KOPT-K1 (cell line): ENCODE results near the gene PDK2.

Experiments
- H3K27ac ChIP-seq: fragments of 200-600 bp; sonication (generic); 2 replicates; pipeline ENCODE4 v1.5.1; 2016; ENCODE audit warnings: antibody characterized with exemption, mild to moderate bottlenecking, low read depth, low read length; ENCODE audit not compliant: poor library complexity, severe bottlenecking
- H3K36me3 ChIP-seq: fragments of 200-600 bp; sonication (generic); 2 replicates; pipeline ENCODE4 v1.5.1; 2017; ENCODE audit warnings: antibody characterized with exemption, mild to moderate bottlenecking, low read length, moderate library complexity; ENCODE audit not compliant: insufficient read depth
- H3K9me3 ChIP-seq: fragments of 200-600 bp; sonication (generic); 2 replicates; pipeline ENCODE4 v1.5.1; 2017; ENCODE audit warnings: antibody characterized with exemption, low read length, mild to moderate bottlenecking; ENCODE audit not compliant: insufficient read depth, poor library complexity, severe bottlenecking

Gene PDK2

DNA sequence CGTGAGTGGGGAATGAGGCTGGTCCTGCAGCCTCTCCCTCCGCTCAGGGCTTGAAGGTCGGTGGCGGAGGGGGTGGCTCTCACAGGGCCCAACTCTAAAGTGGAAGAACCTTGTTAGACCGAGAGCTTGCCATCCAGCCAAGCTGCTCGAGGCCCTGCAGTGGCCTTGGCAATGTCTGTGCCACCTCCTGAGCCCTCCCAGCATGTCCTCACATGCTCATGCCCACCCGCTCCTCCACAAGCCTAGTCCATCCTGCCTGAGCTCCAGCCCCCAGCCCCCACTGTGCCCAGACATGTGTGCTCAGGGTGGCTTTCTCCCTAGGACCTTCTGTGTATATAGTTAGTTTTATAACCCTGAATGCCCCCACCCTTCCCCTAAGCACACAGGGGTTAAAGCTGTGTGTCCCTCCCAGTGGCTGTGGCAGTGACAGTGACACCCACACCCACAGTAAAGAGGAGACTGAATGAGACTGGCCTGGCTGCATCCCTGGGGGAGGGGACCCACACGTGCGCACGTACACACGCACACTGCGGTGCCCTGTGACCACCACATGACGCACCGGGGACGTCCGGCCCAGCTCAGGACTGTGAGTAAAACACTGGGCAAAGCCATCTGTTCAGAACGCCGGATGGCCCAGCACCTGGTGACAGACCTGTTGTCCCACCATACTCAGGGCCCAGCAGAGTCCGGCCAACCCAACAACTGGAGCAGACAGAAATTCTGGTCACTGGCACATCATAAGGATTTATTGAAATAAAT is 15.6 kb downstream of the PDK2 start:
- no peak overlapping the region for H3K27ac ChIP-seq
- no peaks in the 10 kb centered on the region for H3K9me3 ChIP-seq
- H3K36me3 ChIP-seq = no peaks in the 10 kb centered on the region

DNA sequence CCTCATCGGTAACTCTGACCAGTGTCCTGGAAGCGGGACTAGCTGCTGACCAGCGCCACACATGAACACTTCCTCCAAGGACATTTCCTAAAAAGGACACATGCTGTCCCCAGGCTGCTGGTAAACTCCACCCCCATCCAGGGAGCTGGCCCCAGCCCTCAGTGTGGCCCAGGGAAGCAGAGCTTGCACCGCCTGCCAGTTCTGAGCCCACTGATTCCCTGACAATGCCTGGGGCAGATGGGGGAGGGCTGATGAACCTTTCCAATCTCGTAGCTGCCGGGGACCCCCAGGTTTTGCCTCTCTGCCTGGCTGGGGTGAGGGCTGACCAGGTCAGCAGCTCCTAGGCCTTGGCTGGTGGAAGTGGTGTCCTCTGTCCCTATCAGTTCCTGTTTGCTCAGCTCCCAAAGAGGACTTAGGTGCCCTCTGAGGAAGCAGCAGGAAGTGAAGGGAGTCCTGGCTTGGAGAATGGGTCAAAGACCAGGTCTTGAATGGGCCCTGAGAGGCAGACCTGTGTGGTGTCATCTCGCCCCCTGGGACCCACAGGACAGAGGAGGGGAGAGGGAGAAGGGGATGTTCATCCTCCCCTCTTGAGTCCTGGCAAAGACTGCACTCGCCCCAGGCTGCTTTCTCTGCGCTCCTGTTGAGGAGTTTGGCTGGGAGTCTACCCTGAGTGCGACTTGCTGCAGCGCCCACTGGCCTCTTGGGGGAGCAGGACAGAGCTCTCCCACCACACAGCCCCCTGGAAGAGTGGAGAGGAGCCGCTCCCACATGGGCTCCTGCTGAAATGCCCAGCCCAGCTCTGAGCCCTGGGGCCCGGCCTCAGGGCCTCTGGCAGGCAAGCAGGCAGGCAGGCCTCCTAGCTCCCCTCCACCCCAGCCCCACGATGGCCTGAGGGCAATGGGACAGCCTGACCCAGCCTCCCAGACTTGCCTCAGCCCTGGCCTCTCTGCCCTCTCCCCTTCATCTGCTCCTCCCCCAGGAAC is 16.8 kb downstream of the PDK2 start:
- H3K9me3 ChIP-seq = no peaks in the 10 kb centered on the region
- no peaks in the 10 kb centered on the region for H3K36me3 ChIP-seq
- H3K27ac ChIP-seq = no peak overlapping the region

DNA sequence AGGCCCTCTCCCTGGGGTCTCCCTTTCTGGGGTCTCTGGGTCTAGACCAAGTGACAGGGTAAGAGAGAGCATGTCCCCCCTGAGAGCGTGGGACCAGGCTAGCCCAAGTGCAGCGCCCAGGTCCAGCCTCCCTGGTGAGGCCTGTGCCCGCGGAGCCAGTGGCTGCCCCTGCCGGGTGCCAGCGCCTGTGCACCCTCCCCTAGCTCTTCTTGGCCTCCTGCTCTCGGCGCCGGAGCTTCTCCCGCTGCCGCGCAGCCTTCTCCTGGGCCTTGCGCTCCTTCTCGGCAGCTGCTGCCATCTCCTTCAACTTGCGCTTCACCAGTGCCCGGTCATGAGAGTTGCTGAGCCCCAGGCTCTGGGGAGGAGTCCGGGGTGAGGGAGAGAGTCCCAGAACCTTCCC is 17.5 kb downstream of the PDK2 start:
- H3K9me3 ChIP-seq = no peaks in the 10 kb centered on the region
- no peak overlapping the region for H3K27ac ChIP-seq
- H3K36me3 ChIP-seq = no peaks in the 10 kb centered on the region

DNA sequence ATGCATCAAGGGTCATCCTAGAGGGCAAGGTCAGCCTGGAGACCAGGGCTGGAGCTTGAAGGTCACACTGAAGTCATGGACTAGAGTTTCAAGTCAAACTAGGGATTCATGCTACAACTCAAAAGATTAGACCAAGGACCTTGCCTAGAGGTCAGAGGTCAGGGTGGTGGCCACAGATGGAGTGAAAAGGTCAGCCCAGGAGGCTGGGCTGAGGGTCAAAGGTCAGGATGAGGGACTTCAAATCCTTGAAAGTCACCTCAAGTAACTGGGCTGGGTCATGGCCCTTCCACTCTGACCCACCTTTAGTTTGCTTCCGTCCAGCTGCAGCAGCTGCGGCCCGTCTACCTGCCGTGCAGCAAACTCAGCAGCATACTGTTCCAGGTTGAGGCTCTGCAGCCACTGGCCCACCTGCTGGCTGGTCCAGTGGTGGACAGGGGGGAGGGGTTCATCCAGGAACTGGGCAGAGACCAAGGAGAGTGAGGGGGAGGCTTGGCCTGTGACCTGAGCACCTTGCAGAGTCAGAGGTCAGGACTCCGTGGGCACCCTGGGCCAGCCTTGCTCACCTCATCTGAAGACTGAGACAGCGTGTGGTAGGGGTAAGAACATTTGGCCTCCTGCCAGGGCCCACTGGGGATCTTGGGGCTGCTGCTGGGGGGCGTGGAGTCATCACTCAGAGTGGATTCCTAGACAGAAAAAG is 18.6 kb downstream of the PDK2 start:
- no peak overlapping the region for H3K27ac ChIP-seq
- H3K36me3 ChIP-seq = no peaks in the 10 kb centered on the region
- H3K9me3 ChIP-seq = no peaks in the 10 kb centered on the region

DNA sequence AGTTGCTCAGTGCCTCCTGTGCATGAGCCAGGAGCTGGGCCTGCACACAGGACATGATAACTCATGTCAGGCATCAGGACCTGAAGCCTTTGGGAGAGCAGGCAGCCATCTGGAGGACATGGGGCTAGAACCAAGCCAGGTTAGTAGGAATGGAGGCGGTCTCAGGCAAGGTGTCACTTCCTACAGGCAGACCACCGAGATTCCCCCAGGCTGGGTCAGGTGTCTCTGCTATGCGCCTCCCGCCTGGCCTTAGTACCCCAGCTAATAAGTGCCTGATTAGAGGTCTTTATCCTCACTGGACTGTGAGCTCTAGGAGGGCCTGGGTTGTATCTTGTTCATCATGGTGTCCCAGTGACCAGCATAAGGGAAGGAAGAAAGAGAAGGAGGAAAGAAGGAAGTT is 19.2 kb downstream of the PDK2 start:
- H3K36me3 ChIP-seq = no peaks in the 10 kb centered on the region
- no peaks in the 10 kb centered on the region for H3K9me3 ChIP-seq
- no peak overlapping the region for H3K27ac ChIP-seq

DNA sequence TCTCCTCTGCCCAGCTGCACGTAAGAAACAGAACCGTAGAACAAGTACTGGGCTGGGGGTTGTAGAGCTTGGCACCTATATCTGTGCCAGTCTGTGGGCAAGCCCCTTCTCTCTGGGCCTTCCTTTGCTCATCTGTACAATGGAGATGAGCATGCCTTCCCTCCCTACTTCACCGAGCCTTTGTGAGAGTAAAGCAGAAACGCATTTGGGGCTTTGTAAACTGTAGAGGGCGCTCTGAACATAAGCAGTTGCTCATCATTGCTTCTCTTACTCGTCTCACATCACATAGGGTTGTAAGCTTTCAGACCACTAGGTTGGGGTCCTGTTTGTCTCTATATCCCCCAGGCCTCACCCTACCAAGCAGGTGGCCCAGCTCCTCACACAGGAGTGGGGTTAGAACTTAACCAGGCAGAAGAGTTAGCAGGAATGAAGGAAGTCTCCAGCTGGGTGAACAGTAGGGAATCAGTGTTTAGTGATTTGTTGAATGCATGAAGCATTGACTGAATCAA is 19.8 kb downstream of the PDK2 start:
- no peaks in the 10 kb centered on the region for H3K9me3 ChIP-seq
- no peaks in the 10 kb centered on the region for H3K36me3 ChIP-seq
- no peak overlapping the region for H3K27ac ChIP-seq

DNA sequence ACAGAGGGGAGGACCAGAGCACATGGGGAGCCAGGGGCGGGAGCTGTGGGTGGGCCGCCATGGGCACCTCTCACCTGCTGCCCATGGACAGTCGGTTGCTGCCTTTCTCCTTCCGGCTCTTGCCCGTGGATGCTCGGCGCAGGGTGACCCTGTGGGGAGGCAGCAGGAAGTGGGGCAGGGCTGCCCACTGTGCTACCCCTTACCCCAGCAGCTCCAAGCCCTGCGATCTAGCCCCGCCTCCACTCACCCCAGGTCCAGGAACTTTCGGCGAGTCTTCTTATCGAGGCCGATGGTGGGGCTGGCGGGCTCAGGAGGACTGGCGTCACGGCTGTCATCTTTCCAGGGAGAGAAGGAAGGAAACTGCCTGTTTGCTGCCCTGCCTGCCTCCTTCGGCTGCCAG is 20.6 kb downstream of the PDK2 start:
- no peaks in the 10 kb centered on the region for H3K9me3 ChIP-seq
- no peaks in the 10 kb centered on the region for H3K36me3 ChIP-seq

DNA sequence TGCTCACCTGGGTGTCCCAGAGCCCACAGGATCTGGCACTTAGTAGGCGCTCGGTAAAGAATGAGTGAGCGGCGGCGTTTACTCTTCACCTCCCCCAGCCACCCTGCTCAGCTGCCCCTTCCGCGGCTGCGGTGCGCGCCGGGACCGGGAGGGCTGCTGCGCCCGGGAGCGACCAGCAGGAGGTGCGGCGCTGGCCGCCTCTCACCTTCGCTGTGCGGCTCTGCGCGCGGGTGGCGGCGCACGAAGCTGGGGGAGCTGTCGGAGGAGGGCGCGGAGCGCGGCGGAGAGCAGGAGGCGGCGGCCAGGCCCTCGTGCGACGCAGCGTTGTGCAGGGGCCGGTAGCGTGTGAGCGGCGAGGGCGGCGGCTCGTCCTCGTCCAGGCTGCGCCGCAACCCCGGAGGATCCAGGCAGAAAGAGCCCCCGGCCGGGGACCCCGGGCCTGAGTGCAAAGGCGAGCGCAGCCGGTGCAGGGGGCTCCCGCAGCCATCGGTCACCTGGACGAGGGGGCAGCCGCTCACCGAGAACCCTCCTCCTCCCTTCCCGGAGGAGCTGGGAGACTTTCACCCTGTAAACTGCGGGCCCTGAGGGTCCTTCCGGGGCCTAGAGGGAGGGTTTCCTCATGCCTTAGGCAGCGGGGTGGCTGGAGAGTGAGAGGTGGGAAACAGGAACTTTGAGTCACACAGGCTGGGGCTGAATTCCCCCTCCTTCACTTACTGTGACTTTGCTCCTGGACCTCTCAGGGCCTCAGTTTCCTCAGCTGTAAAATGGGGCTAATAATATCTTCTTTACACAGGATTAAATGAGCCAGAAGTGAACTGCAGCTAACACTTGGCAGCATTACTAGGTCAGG is 22.3 kb downstream of the PDK2 start:
- H3K36me3 ChIP-seq = no peaks in the 10 kb centered on the region
- no peak overlapping the region for H3K27ac ChIP-seq
- H3K9me3 ChIP-seq = no peaks in the 10 kb centered on the region

More for the DNA sequence above, 20.6 kb downstream of the PDK2 start:
- no peak overlapping the region for H3K27ac ChIP-seq

DNA sequence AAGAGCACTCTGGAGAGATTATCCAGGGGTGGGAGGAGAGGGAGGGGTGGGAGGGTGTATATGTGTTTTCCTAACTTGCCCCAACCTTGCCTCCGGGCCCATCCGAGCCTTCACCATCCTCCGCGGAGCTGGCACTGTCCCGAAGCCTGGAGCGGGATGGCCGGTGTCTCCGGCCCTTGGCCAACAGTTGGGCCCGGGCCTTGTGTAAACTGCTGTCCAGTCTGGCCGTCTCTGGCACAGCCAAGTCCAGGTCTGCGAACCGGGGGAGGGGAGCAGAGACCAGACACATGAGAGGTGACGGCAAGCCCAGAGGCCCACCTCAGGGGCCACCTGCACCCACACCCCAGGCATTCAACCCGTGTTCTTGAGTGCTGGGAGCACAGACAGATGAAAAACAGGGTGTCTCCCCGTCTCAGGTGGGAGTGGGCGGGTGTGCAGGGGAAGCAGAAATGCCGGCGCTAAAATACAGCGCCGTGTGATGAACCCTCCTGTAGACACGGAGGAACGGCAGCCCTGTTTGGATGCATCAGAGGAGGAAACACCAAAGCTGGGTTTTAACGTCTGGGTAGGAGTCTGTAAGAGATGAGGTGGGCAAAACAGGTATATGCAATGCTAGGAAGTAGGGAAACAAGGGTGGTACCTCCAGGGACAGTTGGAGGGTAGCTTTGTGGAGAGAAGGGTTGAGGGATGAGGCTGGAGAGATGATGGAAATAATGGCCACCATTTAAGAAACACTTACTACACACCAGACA is 23.1 kb downstream of the PDK2 start:
- no peak overlapping the region for H3K27ac ChIP-seq
- H3K9me3 ChIP-seq = no peaks in the 10 kb centered on the region
- no peaks in the 10 kb centered on the region for H3K36me3 ChIP-seq

DNA sequence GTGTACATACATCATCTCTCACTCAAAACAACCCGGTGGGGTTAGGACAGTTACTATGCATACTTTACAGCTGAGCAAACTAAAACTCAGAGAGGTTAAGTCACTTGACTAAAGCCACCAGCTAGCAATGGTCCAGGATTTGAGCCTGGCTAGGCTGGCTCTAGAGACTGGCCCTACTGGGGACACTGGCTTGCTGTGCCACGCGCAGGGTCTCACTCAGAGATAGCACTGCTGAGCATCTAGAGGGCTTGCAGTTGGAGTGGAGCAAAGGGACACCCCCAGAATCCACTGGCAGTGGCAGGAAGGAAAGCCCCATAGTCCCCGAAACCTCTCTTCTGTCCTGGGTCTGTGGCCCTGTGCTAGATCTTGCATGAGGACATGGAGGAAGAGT is 23.7 kb downstream of the PDK2 start:
- no peaks in the 10 kb centered on the region for H3K9me3 ChIP-seq
- H3K27ac ChIP-seq = no peak overlapping the region
- no peaks in the 10 kb centered on the region for H3K36me3 ChIP-seq

DNA sequence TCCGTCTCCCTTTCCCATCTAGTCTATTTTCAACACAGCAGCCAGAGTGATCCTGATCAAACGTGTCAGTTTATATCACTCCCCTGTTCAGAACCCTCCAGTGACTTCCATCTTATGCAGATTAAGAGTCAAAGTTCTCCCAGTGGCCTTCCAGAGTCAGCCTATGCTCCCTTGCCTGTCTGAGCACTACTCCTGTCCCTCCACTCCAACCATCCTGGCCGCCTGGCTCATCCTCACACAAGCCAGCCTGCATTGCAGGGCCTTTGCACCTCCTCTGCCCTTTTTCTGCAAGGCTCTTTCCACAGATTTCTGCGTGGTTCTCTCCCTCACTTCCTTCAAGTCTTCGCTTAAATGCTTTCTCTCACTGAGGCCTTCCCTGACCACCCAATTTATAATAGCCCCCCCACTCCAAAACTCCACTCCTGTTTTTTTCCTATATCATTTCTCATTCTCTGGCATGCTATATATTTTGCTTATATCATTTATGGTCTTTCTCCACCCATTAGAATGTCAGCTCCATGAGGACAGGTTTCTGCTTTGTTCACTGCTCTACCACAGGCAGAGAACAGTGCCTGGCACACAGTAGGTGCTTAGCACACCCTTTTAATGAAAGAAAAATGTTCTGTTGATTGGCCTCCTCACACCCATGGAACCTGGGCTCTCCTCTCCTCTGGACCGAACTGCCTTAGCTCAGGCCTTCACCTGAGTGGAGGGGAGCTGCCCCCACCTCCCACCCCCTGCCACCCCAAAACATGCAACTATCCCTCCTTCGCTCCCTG is 25.5 kb downstream of the PDK2 start:
- Histone ChIP-seq H3K9me3 (no peaks in the 10 kb centered on the region), H3K36me3 (no peaks in the 10 kb centered on the region), H3K27ac (no peak overlapping the region)

DNA sequence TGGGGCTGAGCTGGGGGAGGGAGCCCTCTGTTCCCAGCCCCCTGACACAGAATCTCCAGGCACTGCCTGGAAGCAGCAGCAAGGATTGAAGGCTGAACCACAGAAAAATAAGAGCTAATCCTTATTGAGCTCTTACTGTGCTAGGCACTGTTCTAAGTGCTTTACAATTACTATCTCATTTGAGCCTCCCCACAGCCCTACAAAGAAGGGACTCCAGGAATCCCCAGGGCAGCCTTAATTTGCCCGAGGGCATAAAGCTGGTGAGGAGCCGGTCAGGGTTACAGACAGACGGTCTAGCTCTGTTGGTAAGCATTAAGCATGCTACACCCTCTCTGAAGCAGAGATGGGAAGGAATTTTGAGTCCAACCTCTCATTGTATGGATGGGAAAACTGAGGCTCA is 27.8 kb downstream of the PDK2 start:
- H3K27ac ChIP-seq = no peak overlapping the region
- no peaks in the 10 kb centered on the region for H3K36me3 ChIP-seq
- H3K9me3 ChIP-seq = no peaks in the 10 kb centered on the region

DNA sequence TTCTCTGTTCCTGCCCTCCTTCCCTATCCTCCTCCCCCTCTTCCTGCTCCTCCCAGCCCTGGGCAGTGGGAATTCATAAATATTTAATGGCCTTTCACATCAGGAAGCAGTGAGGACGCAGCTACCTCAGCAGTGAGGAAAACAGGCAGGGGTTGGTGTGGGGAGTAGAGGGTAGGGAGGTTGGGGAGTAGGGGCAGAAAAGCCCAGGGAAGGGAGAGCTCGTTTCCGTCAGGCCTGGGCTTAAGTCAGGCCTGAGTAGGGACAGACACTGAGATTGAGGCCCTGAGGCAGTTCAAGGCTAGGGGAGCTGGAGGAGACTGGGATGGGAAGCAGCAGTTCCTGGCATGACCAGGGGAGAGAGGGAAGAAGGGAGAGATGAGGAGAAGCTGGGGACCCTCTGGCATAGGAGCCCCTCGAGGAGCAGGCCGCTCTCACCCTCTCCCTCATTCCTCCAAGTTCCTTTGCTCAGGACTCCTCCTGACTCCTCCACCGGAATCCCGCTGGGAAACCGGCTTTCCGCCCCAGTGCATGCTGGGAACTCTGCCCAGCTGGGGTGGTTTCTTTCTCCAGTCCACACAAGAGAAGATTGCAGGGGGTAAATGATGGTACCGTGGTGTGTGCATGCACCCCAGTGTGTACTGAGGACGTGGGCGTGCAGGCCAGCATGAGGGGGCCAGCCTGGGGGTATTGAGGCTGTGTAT is 28.6 kb downstream of the PDK2 start:
- Histone ChIP-seq H3K27ac (no peak overlapping the region), H3K36me3 (no peaks in the 10 kb centered on the region), H3K9me3 (no peaks in the 10 kb centered on the region)
